Measurements from ENCODE around the gene HNRNPC. TPM values are rescaled to one million over a fixed set of nuclear protein-coding genes. Genes with fewer than 3 reads are reported as not detected.

Gene HNRNPC
- polyA plus RNA-seq, 1 donor (not counting 4 experiments of a cell fraction or from before 2014, with no cell fraction given) = 871 TPM

- Histone ChIP-seq H3K27ac (ENCODE audit: control insufficient read depth, insufficient read depth, low read length) (no peak overlapping the region), H3K9me3 (ENCODE audit: control insufficient read depth, low read depth, low read length) (no peaks in the 10 kb centered on the region), H3K36me3 (ENCODE audit: control insufficient read depth in 2 of 2, extremely low read depth in 1 of 2, insufficient read depth in 2 of 2, low read length in 2 of 2) (peaks cover 29 to 55% of the 10 kb centered on the region in 2 experiments), H3K9ac (ENCODE audit: control insufficient read depth, extremely low read depth, insufficient read depth, low read length) (no peak overlapping the region), H4K20me1 (ENCODE audit: control insufficient read depth, extremely low read depth, insufficient read depth, low read length) (peaks cover 82% of the 10 kb centered on the region), H3K4me3 (ENCODE audit: control insufficient read depth in 2 of 3, extremely low read depth in 1 of 3, insufficient read depth in 2 of 3, low read depth in 1 of 3, low read length in 3 of 3) (no peak overlapping the region), H3K79me2 (ENCODE audit: control insufficient read depth, insufficient read depth, low read length) (peaks cover 98% of the 10 kb centered on the region), H3K9me1 (ENCODE audit: control insufficient read depth, extremely low read depth, insufficient read depth, low read length) (peaks cover 2% of the 10 kb centered on the region), H3K4me2 (ENCODE audit: control insufficient read depth, extremely low read depth, insufficient read depth, low read depth, low read length) (no peak overlapping the region), H3K27me3 (ENCODE audit: control insufficient read depth, extremely low read depth, insufficient read depth, low read length) (no peaks in the 10 kb centered on the region), H2AFZ (ENCODE audit: control insufficient read depth, low read length) (no peak overlapping the region), H3K4me1 (ENCODE audit: control insufficient read depth, extremely low read depth, insufficient read depth, low read length) (peaks cover 9% of the 10 kb centered on the region)
- no peak for DNase-seq (ENCODE audit: low read depth, low spot score)
- TF ChIP-seq EZH2 (IDR thresholded peaks at IDR 0.05; ENCODE audit: low read length) = no peak
- TF ChIP-seq, protein P1, sequence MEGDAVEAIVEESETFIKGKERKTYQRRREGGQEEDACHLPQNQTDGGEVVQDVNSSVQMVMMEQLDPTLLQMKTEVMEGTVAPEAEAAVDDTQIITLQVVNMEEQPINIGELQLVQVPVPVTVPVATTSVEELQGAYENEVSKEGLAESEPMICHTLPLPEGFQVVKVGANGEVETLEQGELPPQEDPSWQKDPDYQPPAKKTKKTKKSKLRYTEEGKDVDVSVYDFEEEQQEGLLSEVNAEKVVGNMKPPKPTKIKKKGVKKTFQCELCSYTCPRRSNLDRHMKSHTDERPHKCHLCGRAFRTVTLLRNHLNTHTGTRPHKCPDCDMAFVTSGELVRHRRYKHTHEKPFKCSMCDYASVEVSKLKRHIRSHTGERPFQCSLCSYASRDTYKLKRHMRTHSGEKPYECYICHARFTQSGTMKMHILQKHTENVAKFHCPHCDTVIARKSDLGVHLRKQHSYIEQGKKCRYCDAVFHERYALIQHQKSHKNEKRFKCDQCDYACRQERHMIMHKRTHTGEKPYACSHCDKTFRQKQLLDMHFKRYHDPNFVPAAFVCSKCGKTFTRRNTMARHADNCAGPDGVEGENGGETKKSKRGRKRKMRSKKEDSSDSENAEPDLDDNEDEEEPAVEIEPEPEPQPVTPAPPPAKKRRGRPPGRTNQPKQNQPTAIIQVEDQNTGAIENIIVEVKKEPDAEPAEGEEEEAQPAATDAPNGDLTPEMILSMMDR (optimal IDR thresholded peaks at IDR 0.05 in 1 of 3, IDR thresholded peaks at IDR 0.05 in 1 of 3, conservative IDR thresholded peaks at IDR 0.05 in 1 of 3; ENCODE audit: extremely low read depth in 1 of 3, insufficient read depth in 2 of 3, low read length in 3 of 3) = no peak
- dilution Hi-C loops (cut with MboI; ENCODE audit: extremely low pct_ligation_motif_present, low sequenced_read_pairs) = no loop called here
- no peak for FAIRE-seq
These were observed 11.0 kb downstream of the HNRNPC start for GRCh38 chr14:21258005-21258888.

DNA sequence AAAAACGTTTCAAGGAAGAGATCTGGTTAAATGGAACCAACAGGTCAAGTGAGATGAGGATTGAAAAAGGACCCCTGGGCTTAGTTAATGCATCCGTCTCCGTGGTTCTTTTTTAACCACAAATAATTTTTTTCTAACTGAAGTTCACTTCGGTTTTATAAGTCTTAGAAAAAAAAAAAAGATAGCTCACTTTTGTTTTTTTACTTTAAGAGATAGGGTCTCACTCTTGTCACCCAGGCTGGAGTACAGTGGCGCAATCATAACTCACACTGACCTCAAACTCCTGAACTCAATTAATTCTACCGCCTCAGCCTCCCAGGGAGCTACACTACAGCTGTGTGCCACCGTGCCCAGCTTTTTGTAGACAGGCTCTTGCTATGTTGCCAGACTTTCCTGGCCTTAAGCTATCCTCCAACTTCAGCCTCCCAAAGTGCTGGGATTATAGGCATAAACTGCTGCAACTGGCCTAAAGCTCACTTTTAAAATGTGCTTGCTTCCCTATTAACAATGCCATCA, 11.8 kb downstream of the HNRNPC start:
- FAIRE-seq (no peak), DNase-seq (ENCODE audit: low read depth, low spot score) (no peak)
- Histone ChIP-seq H2AFZ (ENCODE audit: control insufficient read depth, low read length) (no peak overlapping the region), H3K27me3 (ENCODE audit: control insufficient read depth, extremely low read depth, insufficient read depth, low read length) (no peaks in the 10 kb centered on the region), H3K27ac (ENCODE audit: control insufficient read depth, insufficient read depth, low read length) (no peak overlapping the region), H4K20me1 (ENCODE audit: control insufficient read depth, extremely low read depth, insufficient read depth, low read length) (peaks cover 84% of the 10 kb centered on the region), H3K36me3 (ENCODE audit: control insufficient read depth in 2 of 2, extremely low read depth in 1 of 2, insufficient read depth in 2 of 2, low read length in 2 of 2) (peaks cover 28 to 54% of the 10 kb centered on the region in 2 experiments), H3K9me1 (ENCODE audit: control insufficient read depth, extremely low read depth, insufficient read depth, low read length) (peaks cover 2% of the 10 kb centered on the region), H3K4me2 (ENCODE audit: control insufficient read depth, extremely low read depth, insufficient read depth, low read depth, low read length) (no peak overlapping the region), H3K4me3 (ENCODE audit: control insufficient read depth in 2 of 3, extremely low read depth in 1 of 3, insufficient read depth in 2 of 3, low read depth in 1 of 3, low read length in 3 of 3) (no peak overlapping the region), H3K79me2 (ENCODE audit: control insufficient read depth, insufficient read depth, low read length) (peaks cover 98% of the 10 kb centered on the region), H3K9ac (ENCODE audit: control insufficient read depth, extremely low read depth, insufficient read depth, low read length) (no peak overlapping the region), H3K9me3 (ENCODE audit: control insufficient read depth, low read depth, low read length) (no peaks in the 10 kb centered on the region), H3K4me1 (ENCODE audit: control insufficient read depth, extremely low read depth, insufficient read depth, low read length) (peaks cover 1% of the 10 kb centered on the region)
- TF ChIP-seq, protein P1 (optimal IDR thresholded peaks at IDR 0.05 in 1 of 3, IDR thresholded peaks at IDR 0.05 in 1 of 3, conservative IDR thresholded peaks at IDR 0.05 in 1 of 3; ENCODE audit: extremely low read depth in 1 of 3, insufficient read depth in 2 of 3, low read length in 3 of 3) = no peak
- no peak for TF ChIP-seq EZH2 (IDR thresholded peaks at IDR 0.05; ENCODE audit: low read length)
- dilution Hi-C loops (cut with MboI; ENCODE audit: extremely low pct_ligation_motif_present, low sequenced_read_pairs) = no loop called here
